A549 (cell line): ENCODE measurements around the gene HMCN1. TPM values are rescaled to one million over a fixed set of nuclear protein-coding genes. Genes with fewer than 3 reads are reported as not detected.

ENCODE experiments used
- ATAC-seq, 2 experiments: fragments of 200-7000 bp in 1 of 2; fragments of >200 bp in 1 of 2; cut with Nextera tagmentation in 1 of 2; cut with Tn5 transposase in 1 of 2; 3 replicates each; pipeline versions ENCODE4 v1.8.0 to v1.9.1; 2018 to 2020; ENCODE audit warnings: mild to moderate bottlenecking in 1 of 2, moderate library complexity in 1 of 2
- CTCF ChIA-PET: fragments of 300-600 bp; sonication (Branson Sonifier 250); formaldehyde crosslinking; extraction: SDS; loops from one replicate; lab custom pipeline; 2021; ENCODE audit warnings: antibody characterized with exemption, inconsistent platforms; lab: Yijun Ruan, JAX
- POLR2A ChIA-PET: fragments of 350-600 bp; formaldehyde crosslinking; extraction: SDS; loops from one replicate; lab custom pipeline; 2021; ENCODE audit warnings: antibody characterized with exemption, inconsistent platforms; lab: Yijun Ruan, JAX
- DNase-seq, 2 experiments: peaks; one replicate each; pipeline versions ENCODE4 v3.0.0 to v3.0.0-alpha.2; 2011 to 2016; ENCODE audit warnings: low read depth in 1 of 2, low spot score in 1 of 2
- FAIRE-seq: peaks from 2 replicates; lab custom pipeline; 2011; peaks lifted over from hg19 to GRCh38; lab: Jason Lieb, UNC
- H3K27ac ChIP-seq, 2 experiments: fragments of >200 bp; sonication (Bioruptor Twin); formaldehyde crosslinking; 3 replicates each; pipeline ENCODE4 v1.5.1; 2016 to 2017
- H3K4me1 ChIP-seq: fragments of >200 bp; sonication (Bioruptor Twin); formaldehyde crosslinking; 3 replicates; pipeline ENCODE4 v1.6.1; 2016
- H3K4me2 ChIP-seq: fragments of >200 bp; sonication (Bioruptor Twin); formaldehyde crosslinking; 3 replicates; pipeline ENCODE4 v1.6.1; 2016
- H3K4me3 ChIP-seq: fragments of >200 bp; sonication (Bioruptor Twin); formaldehyde crosslinking; 3 replicates; pipeline ENCODE4 v1.5.1; 2016
- H3K9me3 ChIP-seq: fragments of >200 bp; sonication (Bioruptor Twin); formaldehyde crosslinking; 3 replicates; pipeline ENCODE4 v1.6.1; 2016
- CEBPB ChIP-seq, 2 experiments: fragments of >200 bp in 1 of 2; sonication (Bioruptor Twin) in 1 of 2; formaldehyde crosslinking in 1 of 2; IDR thresholded peaks; 2 replicates each; pipeline ENCODE4 v1.6.1; 2012 to 2016
- EHF ChIP-seq: fragments of 250-450 bp; sonication (Bioruptor Pico); IDR thresholded peaks from 2 replicates; pipeline ENCODE4 v1.5.0; 2020; ENCODE audit warnings: mild to moderate bottlenecking
- FOSL2 ChIP-seq, 2 experiments: fragments of 450-650 bp in 1 of 2; fragments of >200 bp in 1 of 2; sonication (Bioruptor Twin) in 1 of 2; formaldehyde crosslinking; IDR thresholded peaks; 2 replicates each; pipeline versions ENCODE4 v1.5.0 to v1.6.1; 2016 to 2020; ENCODE audit warnings: mild to moderate bottlenecking in 1 of 2, moderate library complexity in 1 of 2
- FOXS1 ChIP-seq: fragments of 250-450 bp; sonication (Bioruptor Pico); IDR thresholded peaks from 2 replicates; pipeline ENCODE4 v1.5.0; 2020; ENCODE audit warnings: mild to moderate bottlenecking, moderate library complexity
- HDAC2 ChIP-seq: fragments of 200-600 bp; sonication (generic); IDR thresholded peaks from 2 replicates; pipeline ENCODE4 v1.6.1; 2016
- HOXA7 ChIP-seq: fragments of 250-450 bp; sonication (Bioruptor Pico); IDR thresholded peaks from 2 replicates; pipeline ENCODE4 v1.5.0; 2020; ENCODE audit warnings: mild to moderate bottlenecking, moderate library complexity
- HOXB13 ChIP-seq: fragments of 250-450 bp; sonication (Bioruptor Pico); IDR thresholded peaks from 2 replicates; pipeline ENCODE4 v1.5.0; 2020; ENCODE audit warnings: low read depth, mild to moderate bottlenecking, moderate library complexity
- JUN ChIP-seq, 2 experiments: fragments of >200 bp; sonication (Bioruptor Twin); formaldehyde crosslinking; IDR thresholded peaks; 2 replicates in 1 of 2; 3 replicates in 1 of 2; pipeline ENCODE4 v1.6.1; 2016 to 2017
- JUNB ChIP-seq: fragments of >200 bp; sonication (Bioruptor Twin); formaldehyde crosslinking; IDR thresholded peaks from 2 replicates; pipeline ENCODE4 v1.6.1; 2016
- KDM1A ChIP-seq: fragments of 200-600 bp; sonication (generic); IDR thresholded peaks from 2 replicates; pipeline ENCODE4 v1.6.1; 2016; ENCODE audit warnings: low read depth, mild to moderate bottlenecking
- MAFK ChIP-seq: fragments of 450-650 bp; IDR thresholded peaks from 2 replicates; pipeline ENCODE4 v1.6.1; 2014; ENCODE audit not compliant: partially characterized antibody
- MAZ ChIP-seq: fragments of 150-350 bp; IDR thresholded peaks from 2 replicates; pipeline ENCODE4 v1.6.1; 2014; ENCODE audit warnings: antibody characterized with exemption, low read depth, low read length, borderline replicate concordance
- MYC ChIP-seq: IDR thresholded peaks from 2 replicates; pipeline ENCODE4 v1.6.1; 2012; ENCODE audit warnings: mild to moderate bottlenecking, inconsistent platforms, low read length, improper control_type of control experiment, borderline replicate concordance
- NFE2L2 ChIP-seq: fragments of 150-350 bp; conservative IDR thresholded peaks from 2 replicates; pipeline ENCODE4 v1.6.1; 2014; ENCODE audit warnings: low read length
- NPAS2 ChIP-seq: fragments of 250-450 bp; sonication (Bioruptor Pico); IDR thresholded peaks from 2 replicates; pipeline ENCODE4 v1.8.0; 2022; ENCODE audit warnings: mild to moderate bottlenecking, moderate library complexity, borderline replicate concordance
- POLR2AphosphoS2 ChIP-seq: conservative IDR thresholded peaks from 2 replicates; pipeline ENCODE4 v1.6.1; 2012; ENCODE audit warnings: low read length, improper control_type of control experiment, inconsistent platforms
- RARB ChIP-seq: fragments of 250-450 bp; sonication (Bioruptor Pico); IDR thresholded peaks from 2 replicates; pipeline ENCODE4 v1.8.0; 2021; ENCODE audit warnings: mild to moderate bottlenecking, moderate library complexity
- SREBF2 ChIP-seq: fragments of 450-650 bp; IDR thresholded peaks from 2 replicates; pipeline ENCODE4 v1.6.1; 2014; ENCODE audit warnings: mild to moderate bottlenecking, moderate library complexity
- TP53 ChIP-seq: fragments of 250-450 bp; sonication (Bioruptor Pico); IDR thresholded peaks from 2 replicates; pipeline ENCODE4 v1.5.0; 2021; ENCODE audit warnings: mild to moderate bottlenecking, moderate library complexity
- ZC3H11A ChIP-seq: fragments of 450-650 bp; IDR thresholded peaks from 2 replicates; pipeline ENCODE4 v1.6.1; 2014; ENCODE audit warnings: antibody characterized with exemption, mild to moderate bottlenecking
- ZSCAN20 ChIP-seq: fragments of 250-450 bp; sonication (Bioruptor Pico); IDR thresholded peaks from 2 replicates; pipeline ENCODE4 v1.8.0; 2022; ENCODE audit warnings: mild to moderate bottlenecking, moderate library complexity
- WGBS: methylation state at CpG from one replicate; pipeline ENCODE4 v1.1.6; 2017; ENCODE audit errors: missing lambda C conversion rate; 5-methylcytosine and 5-hydroxymethylcytosine counted together
- polyA plus RNA-seq, 4 experiments: library from polyadenylated mRNA; depleted of rRNA in 3 of 4; stranded (reverse); fragments of >200 nt; fragmentation: RNase III in 1 of 4; extraction: RNeasy Plus Mini Kit Qiagen cat#74134 plus additional on column Dnase treatment in 1 of 4; gene quantifications; 2 replicates in 3 of 4; 3 replicates in 1 of 4; pipeline ENCODE4 v1.2.3, GENCODE V29; 2011 to 2017
- TF ChIP-seq, protein P1 (sequence below): fragments of 250-450 bp; sonication (Bioruptor Pico); IDR thresholded peaks from 2 replicates; pipeline ENCODE4 v1.5.0; 2021; ENCODE audit warnings: mild to moderate bottlenecking, moderate library complexity, borderline replicate concordance
- TF ChIP-seq, protein P2 (sequence below): fragments of >200 bp; sonication (Bioruptor Twin); formaldehyde crosslinking; IDR thresholded peaks from 2 replicates; pipeline ENCODE4 v1.6.1; 2016
- TF ChIP-seq, protein P3 (sequence below): IDR thresholded peaks from 2 replicates; pipeline ENCODE4 v1.6.1; 2012
- TF ChIP-seq, protein P4 (sequence below): fragments of >200 bp; sonication (Bioruptor Twin); formaldehyde crosslinking; IDR thresholded peaks from 3 replicates; pipeline ENCODE4 v1.5.1; 2016
- TF ChIP-seq, protein P5 (sequence below): fragments of 150-350 bp; IDR thresholded peaks from 2 replicates; pipeline ENCODE4 v1.6.1; 2014; ENCODE audit warnings: low read depth, mild to moderate bottlenecking, low read length

The HMCN1 gene
- polyA plus RNA-seq, 2 of the 4 experiments (the other 2 are of a cell fraction), result 0.03 to 0.06 TPM

DNA sequence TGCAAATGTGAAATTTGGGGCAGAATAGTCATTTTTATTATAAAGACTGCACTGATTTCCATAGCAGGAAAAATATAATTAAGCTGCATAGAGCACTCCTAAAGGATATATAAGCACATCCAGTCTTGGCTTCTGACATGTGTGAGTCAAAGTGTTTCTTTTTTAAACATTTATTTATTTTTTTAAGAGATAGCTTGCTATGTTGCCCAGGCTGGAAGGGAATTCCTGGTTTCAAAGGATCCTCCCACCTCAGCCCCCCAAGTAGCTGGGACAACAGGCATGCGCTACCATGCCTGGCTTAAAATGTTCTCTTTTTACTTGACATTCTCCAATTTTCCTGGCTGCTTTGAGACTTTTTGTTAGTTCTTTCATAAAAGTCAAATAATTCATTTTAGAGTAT is 126.1 kb downstream of the HMCN1 start:
- no peaks in the 10 kb centered on the region for H3K9me3 ChIP-seq
- ATAC-seq, result no peak
- no peak overlapping the region for H3K27ac ChIP-seq
- DNase-seq, result no peak
- POLR2A ChIA-PET, result no interaction called here
- H3K4me2 ChIP-seq, result no peak overlapping the region
- WGBS, result 96% methylated on average over 1 of the region's 1 CpG
- FAIRE-seq, result no peak
- H3K4me1 ChIP-seq, result peaks cover 43% of the 10 kb centered on the region; the same call in 2 of the 3 replicates
- TF ChIP-seq SREBF2 (no peak), NPAS2 (CRISPR knock-in tag) (no peak), ZC3H11A (no peak), FOXS1 (no peak), ZSCAN20 (CRISPR knock-in tag) (no peak), JUNB (no peak), KDM1A (no peak), NFE2L2 (no peak), FOSL2 (IDR thresholded peaks at IDR 0.05) (no peak), FOSL2 (CRISPR knock-in tag; IDR thresholded peaks at IDR 0.05) (no peak), EHF (CRISPR knock-in tag) (no peak), POLR2AphosphoS2 (no peak), JUN (IDR thresholded peaks at IDR 0.05) (no peak), CEBPB (IDR thresholded peaks at IDR 0.05) (no peak), HDAC2 (no peak), TP53 (no peak)
- TF ChIP-seq, protein P1, sequence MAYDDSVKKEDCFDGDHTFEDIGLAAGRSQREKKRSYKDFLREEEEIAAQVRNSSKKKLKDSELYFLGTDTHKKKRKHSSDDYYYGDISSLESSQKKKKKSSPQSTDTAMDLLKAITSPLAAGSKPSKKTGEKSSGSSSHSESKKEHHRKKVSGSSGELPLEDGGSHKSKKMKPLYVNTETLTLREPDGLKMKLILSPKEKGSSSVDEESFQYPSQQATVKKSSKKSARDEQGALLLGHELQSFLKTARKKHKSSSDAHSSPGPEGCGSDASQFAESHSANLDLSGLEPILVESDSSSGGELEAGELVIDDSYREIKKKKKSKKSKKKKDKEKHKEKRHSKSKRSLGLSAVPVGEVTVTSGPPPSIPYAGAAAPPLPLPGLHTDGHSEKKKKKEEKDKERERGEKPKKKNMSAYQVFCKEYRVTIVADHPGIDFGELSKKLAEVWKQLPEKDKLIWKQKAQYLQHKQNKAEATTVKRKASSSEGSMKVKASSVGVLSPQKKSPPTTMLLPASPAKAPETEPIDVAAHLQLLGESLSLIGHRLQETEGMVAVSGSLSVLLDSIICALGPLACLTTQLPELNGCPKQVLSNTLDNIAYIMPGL (CRISPR knock-in tag), result no peak
- TF ChIP-seq, protein P2, sequence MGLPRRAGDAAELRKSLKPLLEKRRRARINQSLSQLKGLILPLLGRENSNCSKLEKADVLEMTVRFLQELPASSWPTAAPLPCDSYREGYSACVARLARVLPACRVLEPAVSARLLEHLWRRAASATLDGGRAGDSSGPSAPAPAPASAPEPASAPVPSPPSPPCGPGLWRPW, result no peak
- TF ChIP-seq, protein P3, sequence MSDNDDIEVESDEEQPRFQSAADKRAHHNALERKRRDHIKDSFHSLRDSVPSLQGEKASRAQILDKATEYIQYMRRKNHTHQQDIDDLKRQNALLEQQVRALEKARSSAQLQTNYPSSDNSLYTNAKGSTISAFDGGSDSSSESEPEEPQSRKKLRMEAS, result no peak
- TF ChIP-seq, protein P4, sequence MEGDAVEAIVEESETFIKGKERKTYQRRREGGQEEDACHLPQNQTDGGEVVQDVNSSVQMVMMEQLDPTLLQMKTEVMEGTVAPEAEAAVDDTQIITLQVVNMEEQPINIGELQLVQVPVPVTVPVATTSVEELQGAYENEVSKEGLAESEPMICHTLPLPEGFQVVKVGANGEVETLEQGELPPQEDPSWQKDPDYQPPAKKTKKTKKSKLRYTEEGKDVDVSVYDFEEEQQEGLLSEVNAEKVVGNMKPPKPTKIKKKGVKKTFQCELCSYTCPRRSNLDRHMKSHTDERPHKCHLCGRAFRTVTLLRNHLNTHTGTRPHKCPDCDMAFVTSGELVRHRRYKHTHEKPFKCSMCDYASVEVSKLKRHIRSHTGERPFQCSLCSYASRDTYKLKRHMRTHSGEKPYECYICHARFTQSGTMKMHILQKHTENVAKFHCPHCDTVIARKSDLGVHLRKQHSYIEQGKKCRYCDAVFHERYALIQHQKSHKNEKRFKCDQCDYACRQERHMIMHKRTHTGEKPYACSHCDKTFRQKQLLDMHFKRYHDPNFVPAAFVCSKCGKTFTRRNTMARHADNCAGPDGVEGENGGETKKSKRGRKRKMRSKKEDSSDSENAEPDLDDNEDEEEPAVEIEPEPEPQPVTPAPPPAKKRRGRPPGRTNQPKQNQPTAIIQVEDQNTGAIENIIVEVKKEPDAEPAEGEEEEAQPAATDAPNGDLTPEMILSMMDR, result no peak
- TF ChIP-seq, protein P5, sequence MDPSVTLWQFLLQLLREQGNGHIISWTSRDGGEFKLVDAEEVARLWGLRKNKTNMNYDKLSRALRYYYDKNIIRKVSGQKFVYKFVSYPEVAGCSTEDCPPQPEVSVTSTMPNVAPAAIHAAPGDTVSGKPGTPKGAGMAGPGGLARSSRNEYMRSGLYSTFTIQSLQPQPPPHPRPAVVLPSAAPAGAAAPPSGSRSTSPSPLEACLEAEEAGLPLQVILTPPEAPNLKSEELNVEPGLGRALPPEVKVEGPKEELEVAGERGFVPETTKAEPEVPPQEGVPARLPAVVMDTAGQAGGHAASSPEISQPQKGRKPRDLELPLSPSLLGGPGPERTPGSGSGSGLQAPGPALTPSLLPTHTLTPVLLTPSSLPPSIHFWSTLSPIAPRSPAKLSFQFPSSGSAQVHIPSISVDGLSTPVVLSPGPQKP, result no peak
- no peak overlapping the region for H3K4me3 ChIP-seq
- CTCF ChIA-PET, result interaction anchor here (1.1 kb wide), 1 partner anchor 9 kb away, joined by 4 read pairs; no protein-coding TSS in a partner anchor

DNA sequence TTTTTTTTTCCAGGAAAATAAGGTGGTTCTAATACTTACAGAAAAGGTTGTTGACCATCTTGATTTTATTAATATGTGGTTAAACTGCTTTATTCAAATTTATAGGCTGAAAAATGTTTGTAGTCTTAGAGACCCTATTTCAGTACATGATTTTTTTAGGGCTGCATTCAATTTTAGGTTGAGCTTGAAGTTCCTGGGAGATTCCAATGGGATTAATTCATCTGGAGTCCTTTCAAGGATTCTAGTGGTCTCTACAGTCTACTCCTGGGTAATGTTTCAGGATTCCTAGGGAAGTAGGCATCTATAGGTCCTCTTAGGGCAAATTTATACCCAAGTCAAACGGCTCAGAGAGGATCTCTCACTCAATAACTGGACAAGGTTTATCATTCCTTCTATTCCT is 126.7 kb downstream of the HMCN1 start:
- ATAC-seq (no peak), DNase-seq (no peak), FAIRE-seq (no peak)
- CTCF ChIA-PET, result interaction anchor here (1.1 kb wide), 1 partner anchor 10 kb away, joined by 4 read pairs; no protein-coding TSS in a partner anchor
- peak overlapping the region in 1 of 2 experiments; percentile 38; a peak in 1 of 6 replicates for H3K27ac ChIP-seq
- TF ChIP-seq NPAS2 (CRISPR knock-in tag), result no peak
- TF ChIP-seq HDAC2, result no peak
- no peak for TF ChIP-seq HOXB13 (CRISPR knock-in tag)
- TF ChIP-seq MAFK, result no peak
- no peak for TF ChIP-seq EHF (CRISPR knock-in tag)
- TF ChIP-seq, protein P3, result no peak
- TF ChIP-seq MAZ, result no peak
- no peak for TF ChIP-seq JUNB
- TF ChIP-seq MYC, result no peak
- TF ChIP-seq RARB, result no peak
- TF ChIP-seq HOXA7 (CRISPR knock-in tag), result no peak
- no peak for TF ChIP-seq ZSCAN20 (CRISPR knock-in tag)
- no peak overlapping the region for H3K4me3 ChIP-seq
- WGBS, result 30% methylated on average over 1 of the region's 1 CpG
- no peak overlapping the region for H3K4me2 ChIP-seq
- peaks cover 43% of the 10 kb centered on the region; the same call in 2 of the 3 replicates for H3K4me1 ChIP-seq
- POLR2A ChIA-PET, result no interaction called here
- H3K9me3 ChIP-seq, result no peaks in the 10 kb centered on the region
